ENCODE data around the gene RBM34.
"Not testable (repeated sequence)": the region's sequence is repeated elsewhere in the genome, so short reads cannot be mapped to it uniquely, and the experiment has no call there.

The RBM34 gene

DNA sequence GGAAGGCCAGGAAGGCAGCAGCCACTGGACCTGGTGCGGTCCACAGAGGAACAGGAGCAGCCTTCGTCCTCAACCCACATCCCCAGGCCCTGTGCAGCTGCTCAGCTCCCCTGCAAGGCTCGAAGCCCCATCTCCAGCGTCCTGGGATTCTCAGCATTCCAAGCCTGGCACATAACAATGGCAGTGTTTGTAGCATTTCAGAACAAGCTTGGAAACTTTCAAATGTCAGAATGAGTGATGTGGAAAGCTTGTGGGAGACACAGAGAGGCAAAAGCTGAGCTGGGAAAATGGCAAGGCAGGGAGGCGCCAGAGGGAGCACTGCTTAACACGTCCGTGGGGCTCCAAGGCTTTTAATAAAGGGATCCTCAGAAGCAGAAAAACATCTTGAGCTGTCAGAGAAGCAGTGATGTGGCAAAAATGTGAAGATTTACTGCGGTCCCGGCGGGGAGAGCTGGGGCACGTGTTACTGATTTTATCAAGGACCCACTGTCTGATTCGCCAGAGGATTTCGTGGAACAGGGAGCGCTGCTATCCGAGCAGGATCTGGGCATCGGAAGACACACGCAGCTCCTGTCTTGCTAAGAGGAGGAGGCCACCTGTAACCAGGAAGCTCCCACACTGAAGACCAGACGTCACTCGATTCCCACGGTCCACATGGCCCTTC is 70.5 kb downstream of the RBM34 start:
- DNase-seq = no peak

DNA sequence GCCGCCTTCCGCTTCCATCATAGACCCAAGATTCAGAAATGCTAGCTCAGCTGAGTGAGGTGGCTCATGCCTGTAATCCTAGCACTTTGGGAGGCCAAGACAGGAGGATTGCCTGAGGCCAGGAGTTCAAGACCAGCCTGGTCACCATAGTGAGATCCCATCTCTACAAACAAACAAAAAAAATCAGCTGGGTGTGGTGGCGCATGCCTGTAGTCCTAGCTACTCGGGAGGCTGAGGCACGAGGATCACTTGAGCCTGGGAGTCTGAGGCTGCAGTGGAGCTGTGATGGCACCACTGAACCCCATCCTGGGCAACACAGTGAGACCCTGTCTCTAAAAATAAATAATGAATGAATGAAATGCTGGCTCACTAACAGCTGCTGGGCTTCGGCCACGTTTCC is 72.1 kb downstream of the RBM34 start:
- no peak for DNase-seq

DNA sequence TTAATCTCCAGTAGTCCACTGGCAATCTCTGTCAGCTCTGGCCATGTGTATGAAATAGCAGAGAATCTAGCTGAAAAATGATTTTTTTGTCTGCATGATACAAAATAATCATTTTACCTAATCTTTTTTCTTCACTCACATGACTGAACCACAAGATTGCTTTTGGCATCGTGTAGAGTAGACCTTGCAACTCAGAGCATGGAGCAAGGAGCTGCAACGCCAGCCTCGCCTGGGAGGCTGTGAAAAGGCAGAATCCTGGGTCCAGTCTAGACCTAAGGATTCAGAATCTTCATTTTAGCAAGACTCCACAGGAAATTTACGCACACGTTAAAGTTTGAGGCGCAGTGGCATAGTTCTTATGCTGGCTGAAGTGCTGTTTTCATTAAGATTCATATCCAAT is 72.6 kb downstream of the RBM34 start:
- no peak for DNase-seq

DNA sequence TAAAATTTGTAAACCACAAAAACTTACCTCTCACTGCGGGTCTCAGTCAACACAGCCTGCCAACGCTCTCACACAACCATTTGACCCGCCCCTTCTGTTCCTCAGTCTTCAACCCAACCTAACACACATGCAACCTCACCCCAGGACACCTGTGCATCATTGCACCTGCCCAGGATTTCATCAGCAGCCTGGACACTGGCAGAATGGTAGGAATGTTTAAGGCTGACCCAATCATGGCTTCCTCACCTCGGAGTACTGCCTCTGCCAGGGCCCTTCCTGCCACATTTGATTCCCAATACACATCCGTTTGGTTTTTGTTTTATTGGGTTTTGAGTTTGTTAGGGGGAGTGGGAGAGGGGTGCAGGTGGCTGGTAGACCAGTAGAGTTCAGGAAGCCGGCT is 73.1 kb downstream of the RBM34 start:
- DNase-seq = no peak

DNA sequence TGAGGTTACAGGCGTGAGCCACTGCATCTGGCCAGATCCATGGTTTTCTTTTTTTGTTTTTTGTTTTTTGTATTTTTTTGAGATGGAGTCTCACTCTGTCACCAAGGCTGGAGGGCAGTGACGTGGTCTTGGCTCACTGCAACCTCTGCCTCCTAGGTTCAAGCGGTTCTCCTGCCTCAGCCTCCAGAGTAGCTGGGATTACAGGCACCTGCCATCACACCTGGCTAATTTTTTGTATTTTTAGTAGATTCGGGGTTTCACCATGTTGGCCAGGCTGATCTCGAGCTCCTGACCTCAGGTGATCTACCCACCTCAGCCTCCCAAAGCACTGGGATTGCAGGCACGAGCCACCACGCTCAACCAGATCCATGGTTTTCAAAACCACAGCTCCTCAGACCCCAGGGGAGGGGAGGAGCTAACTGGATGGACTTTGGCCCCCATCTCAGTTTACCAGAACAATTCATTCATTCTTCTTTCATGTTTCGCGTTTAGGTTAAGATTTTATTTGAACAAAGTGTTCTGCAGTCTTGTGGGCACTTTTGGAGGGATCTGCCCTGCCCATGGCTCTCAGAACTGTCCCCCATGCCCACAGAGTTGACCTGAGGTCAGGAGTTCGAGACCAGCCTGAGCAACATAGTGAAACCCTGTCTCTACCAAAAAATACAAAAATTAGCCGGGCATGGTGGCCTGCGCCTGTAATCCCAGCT is 75.5 kb downstream of the RBM34 start:
- not testable (repeated sequence) for DNase-seq
